ENCODE results near the gene PANK1.

DNA sequence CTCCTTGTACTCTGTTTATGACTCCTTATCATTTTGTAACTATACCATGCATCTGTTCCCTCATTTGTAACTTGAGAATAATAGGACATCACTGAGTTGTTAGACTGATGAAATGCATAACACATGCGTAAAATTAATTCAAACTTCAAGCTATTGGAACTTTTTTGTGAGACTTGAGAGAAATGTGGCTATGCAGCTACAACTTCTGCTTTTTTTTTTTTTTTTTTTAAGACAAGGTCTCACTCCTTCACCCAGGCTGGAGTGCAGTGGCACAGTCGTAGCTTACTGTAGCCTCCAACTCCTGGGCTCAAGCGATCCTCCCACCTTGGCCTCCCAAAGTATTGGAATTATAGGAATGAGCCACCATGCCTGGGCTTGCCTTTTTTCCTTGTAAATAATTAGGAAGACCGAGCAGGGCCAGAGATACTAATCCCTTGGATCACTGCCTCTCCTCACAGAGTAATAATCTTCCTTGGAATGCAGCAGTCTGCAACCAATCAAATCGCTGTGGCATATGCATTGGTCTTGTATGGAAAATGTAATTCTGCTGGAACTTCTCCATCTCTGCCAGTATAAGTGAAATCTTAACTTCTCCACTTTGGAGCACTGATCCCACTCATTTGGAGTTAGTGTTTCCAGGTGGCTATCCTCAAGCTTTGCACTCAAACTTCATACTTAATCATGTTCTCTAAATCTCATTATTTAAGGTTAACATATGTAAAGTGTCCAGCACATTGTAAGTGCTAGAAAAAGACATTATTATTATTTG is 2.0 kb upstream of the PANK1 start:
- TF ChIP-seq, protein P1, sequence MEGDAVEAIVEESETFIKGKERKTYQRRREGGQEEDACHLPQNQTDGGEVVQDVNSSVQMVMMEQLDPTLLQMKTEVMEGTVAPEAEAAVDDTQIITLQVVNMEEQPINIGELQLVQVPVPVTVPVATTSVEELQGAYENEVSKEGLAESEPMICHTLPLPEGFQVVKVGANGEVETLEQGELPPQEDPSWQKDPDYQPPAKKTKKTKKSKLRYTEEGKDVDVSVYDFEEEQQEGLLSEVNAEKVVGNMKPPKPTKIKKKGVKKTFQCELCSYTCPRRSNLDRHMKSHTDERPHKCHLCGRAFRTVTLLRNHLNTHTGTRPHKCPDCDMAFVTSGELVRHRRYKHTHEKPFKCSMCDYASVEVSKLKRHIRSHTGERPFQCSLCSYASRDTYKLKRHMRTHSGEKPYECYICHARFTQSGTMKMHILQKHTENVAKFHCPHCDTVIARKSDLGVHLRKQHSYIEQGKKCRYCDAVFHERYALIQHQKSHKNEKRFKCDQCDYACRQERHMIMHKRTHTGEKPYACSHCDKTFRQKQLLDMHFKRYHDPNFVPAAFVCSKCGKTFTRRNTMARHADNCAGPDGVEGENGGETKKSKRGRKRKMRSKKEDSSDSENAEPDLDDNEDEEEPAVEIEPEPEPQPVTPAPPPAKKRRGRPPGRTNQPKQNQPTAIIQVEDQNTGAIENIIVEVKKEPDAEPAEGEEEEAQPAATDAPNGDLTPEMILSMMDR (IDR thresholded peaks at IDR 0.05; ENCODE audit: insufficient read depth, low read length, poor library complexity, severe bottlenecking): no peak
- TF ChIP-seq EZH2phosphoT487 (conservative IDR thresholded peaks at IDR 0.05; ENCODE audit: low read length): no peak

Measured in SU-DHL-6 (cell line).